GM18502 (cell line): Measurements from ENCODE around the gene LHX3.

Experiments used
- ATAC-seq: cut with Tn5 transposase; IDR thresholded peaks from one replicate; pipeline ENCODE4 v1.9.1; 2021; ENCODE audit warnings: mild to moderate bottlenecking; ENCODE audit not compliant: unreplicated experiment, poor library complexity

LHX3 gene

GRCh38 chr9:136179761-136180160 is 25.2 kb downstream of the LHX3 start:
- ATAC-seq = no peak

- ATAC-seq = no peak
Measured at GRCh38 chr9:136179101-136179616, 25.8 kb downstream of the LHX3 start.

DNA sequence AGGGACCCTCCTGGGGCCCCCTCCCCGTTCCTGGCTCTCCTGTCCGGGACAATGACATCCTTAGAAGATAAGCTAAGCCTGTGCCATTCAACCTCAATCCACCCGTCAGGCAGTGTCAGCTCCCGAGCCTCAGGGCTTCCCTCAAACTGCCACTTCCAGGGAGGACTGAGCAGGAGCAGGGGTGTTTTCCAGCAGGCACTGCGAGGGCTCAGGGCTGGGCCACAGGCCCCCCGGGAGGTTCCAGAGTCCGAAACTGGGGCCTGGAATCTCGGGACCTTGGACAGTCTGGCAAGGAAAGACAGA is 26.2 kb downstream of the LHX3 start:
- no peak for ATAC-seq

- ATAC-seq = no peak
Measured at GRCh38 chr9:136178061-136178772, 26.7 kb downstream of the LHX3 start.

DNA sequence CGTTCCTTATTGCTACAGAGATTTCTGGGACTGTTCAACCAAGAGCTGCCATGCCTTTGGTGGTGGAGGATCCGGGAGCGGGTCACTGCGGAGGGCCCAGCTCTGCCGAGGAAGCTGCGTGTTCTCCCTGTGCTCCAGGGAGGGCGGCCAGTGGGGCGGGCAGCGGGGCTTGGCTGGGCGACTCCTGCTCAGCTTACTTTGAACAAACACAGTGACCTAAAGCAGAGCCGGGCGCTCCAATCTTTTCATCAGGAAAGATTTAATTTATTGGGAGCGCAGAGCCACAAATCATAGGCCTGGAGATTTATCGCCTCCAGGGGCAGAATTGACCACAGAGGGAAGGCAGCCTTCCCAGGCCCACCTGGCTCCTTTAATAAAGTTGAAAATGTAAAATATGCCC is 27.7 kb downstream of the LHX3 start:
- ATAC-seq = no peak

GRCh38 chr9:136175616-136176197 is 29.2 kb downstream of the LHX3 start:
- ATAC-seq = no peak

DNA sequence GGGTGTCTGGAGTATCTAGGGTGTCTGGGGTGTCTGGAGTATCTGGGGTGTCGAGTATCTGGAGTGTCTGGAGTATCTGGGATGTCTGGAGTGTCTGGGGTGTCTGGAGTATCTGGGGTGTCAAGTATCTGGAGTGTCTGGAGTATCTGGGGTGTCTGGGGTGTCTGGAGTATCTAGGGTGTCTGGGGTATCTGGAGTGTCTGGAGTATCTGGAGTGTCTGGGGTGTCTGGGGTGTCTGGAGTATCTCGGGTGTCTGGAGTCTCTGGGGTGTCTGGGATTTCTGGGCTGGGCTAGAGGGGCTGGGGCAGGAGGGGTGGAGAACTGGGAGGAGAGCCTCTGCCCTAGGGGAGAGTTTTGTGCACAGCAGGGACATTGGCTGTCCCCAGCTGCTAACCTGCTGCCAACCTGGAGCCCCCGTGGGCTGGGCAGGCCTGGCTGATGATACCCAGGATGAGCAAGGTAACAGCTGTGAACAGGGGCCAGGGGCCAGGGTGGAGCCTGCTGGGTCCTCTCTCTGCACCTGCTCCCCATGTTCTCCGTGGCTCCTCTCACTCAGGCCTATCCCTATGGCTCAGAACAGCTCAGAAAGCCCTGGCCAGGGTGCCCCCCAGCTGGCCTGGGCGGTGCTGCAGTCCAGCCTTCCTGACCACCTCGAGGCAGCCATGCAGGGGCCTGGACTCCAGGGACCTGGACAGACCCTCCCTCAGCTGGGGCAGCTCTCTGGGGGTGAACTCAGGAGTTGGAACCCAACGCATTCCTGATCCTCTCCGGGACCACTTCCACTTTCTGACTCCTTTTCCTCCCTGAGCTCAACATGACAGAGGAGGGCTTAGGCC is 29.9 kb downstream of the LHX3 start:
- no peak for ATAC-seq

- no peak for ATAC-seq
Measured at GRCh38 chr9:136173648-136174290, 31.2 kb downstream of the LHX3 start.

- no peak for ATAC-seq
Measured at GRCh38 chr9:136172412-136173079, 32.4 kb downstream of the LHX3 start.

DNA sequence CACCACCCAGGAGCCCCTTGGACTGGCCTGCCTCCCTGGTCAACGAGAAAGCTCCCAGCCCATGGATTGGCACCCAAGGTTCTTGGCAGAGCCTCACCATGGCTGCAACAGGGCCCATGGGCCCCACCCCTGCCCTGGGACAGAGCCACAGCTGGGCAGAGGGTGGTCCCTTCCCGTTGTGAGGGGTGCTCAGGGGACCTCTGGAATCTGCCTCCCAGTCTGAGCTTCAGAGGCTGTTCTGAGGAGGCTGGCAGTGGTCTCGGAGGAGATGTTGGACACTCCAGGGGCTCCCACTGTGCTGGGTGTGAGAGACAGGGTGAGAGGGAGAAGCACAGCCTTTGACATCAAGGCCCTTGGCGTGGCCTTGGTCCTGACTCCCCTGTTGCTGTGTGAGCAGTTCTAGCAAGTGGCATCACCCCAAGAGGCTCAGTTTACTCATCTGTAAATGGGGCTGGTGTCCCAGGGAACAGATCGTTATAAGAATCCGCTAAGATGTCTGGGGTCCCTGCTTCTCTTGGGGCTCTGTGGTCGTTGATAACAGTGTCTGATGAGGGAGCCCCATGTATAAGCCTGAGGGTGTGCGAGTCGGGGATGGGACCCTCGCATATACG is 33.0 kb downstream of the LHX3 start:
- no peak for ATAC-seq

- ATAC-seq = no peak
Measured at GRCh38 chr9:136171009-136171800, 33.7 kb downstream of the LHX3 start.

DNA sequence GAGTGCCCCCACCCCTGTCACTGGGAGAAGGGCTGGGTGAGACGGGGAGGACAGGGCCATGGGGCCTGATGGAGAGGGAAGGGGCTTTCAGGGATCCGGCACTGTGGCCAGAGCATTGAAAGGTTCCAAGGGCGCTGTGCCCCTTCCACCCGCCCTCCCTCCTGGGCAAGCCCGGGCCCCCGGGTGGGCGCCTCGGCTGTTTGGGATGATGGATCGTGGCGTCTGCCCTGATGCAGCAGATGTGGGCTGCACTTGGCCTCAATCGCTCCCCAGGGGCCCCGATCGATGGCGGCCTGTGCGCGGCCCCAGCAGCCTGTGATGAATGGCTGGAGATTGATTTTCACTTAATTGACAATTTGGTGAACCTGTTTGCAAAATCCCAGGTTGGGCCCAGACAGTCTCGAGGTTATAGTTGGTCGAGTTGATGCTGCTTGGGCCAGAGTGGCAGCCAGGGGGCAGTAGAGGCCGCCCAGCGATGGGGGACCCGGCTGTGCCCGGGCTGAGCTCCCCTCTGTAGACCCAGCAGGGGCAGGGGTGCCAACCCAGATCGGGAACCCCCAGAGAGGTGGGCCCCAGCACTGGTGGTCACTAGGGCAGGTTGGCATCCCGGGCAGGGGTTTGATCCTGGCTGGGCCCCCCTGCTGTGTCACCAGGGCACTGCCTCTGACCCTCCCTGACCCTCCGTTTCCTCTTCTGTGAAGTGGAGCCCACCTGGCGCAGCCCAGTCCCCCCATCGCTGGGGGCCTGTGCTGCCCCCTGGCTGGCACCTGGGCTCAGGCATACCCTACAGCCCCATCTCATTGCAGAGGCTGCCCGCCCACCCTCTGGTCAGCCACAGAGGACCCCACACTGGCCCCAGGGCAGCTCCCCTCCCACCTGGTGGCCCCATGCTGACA is 34.7 kb downstream of the LHX3 start:
- no peak for ATAC-seq

- ATAC-seq = no peak
Measured at GRCh38 chr9:136169495-136169894, 35.4 kb downstream of the LHX3 start.

GRCh38 chr9:136163248-136163850 is 41.6 kb downstream of the LHX3 start:
- ATAC-seq = no peak

GRCh38 chr9:136160995-136161610 is 43.8 kb downstream of the LHX3 start:
- ATAC-seq = no peak

- no peak for ATAC-seq
Measured at GRCh38 chr9:136160381-136160841, 44.5 kb downstream of the LHX3 start.

GRCh38 chr9:136159851-136160250 is 45.1 kb downstream of the LHX3 start:
- ATAC-seq = no peak
